ENCODE results near the gene LHX4.
"Not testable (repeated sequence)": the region's sequence is repeated elsewhere in the genome, so short reads cannot be mapped to it uniquely, and the experiment has no call there.

The LHX4 gene

GRCh38 chr1:180196436-180197003 lies 33.5 kb upstream of the LHX4 start:
- no peak for DNase-seq (ENCODE audit: low read depth)
- H3K4me3 ChIP-seq (ENCODE audit: low read depth, low read length), result no peak overlapping the region
- TF ChIP-seq, protein P1, sequence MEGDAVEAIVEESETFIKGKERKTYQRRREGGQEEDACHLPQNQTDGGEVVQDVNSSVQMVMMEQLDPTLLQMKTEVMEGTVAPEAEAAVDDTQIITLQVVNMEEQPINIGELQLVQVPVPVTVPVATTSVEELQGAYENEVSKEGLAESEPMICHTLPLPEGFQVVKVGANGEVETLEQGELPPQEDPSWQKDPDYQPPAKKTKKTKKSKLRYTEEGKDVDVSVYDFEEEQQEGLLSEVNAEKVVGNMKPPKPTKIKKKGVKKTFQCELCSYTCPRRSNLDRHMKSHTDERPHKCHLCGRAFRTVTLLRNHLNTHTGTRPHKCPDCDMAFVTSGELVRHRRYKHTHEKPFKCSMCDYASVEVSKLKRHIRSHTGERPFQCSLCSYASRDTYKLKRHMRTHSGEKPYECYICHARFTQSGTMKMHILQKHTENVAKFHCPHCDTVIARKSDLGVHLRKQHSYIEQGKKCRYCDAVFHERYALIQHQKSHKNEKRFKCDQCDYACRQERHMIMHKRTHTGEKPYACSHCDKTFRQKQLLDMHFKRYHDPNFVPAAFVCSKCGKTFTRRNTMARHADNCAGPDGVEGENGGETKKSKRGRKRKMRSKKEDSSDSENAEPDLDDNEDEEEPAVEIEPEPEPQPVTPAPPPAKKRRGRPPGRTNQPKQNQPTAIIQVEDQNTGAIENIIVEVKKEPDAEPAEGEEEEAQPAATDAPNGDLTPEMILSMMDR (IDR thresholded peaks at IDR 0.05; ENCODE audit: low read depth, low read length, missing control alignments), result no peak

- TF ChIP-seq, protein P1 (IDR thresholded peaks at IDR 0.05; ENCODE audit: low read depth, low read length, missing control alignments), result no peak
- no peak overlapping the region for H3K4me3 ChIP-seq (ENCODE audit: low read depth, low read length)
- no peak for DNase-seq (ENCODE audit: low read depth)
These were observed 32.8 kb upstream of the LHX4 start for GRCh38 chr1:180197231-180197630.

GRCh38 chr1:180198196-180198595 lies 31.9 kb upstream of the LHX4 start:
- H3K4me3 ChIP-seq (ENCODE audit: low read depth, low read length), result no peak overlapping the region
- no peak for DNase-seq (ENCODE audit: low read depth)
- TF ChIP-seq, protein P1 (IDR thresholded peaks at IDR 0.05; ENCODE audit: low read depth, low read length, missing control alignments), result no peak

DNA sequence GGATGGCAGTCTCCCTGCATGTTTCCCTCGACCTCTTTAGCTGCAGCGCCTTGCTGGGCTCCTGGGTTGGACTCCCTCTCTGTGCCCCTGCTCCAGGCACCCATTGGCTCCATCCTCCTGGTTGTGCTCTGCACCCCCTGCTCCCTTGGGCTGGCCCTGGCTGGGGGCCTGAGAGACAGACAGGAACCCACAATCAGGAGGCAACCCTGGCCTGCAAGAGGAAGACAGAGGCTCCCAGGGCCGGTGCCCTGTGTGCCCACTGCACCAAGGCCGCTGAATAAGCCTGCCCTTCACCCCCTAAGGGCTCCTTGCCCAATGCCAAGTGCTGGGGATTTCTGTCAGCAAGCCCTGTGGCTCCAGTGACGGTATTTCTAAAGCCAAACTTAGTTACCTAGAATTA lies 31.5 kb upstream of the LHX4 start:
- DNase-seq (ENCODE audit: low read depth), result no peak
- TF ChIP-seq, protein P1 (IDR thresholded peaks at IDR 0.05; ENCODE audit: low read depth, low read length, missing control alignments), result no peak
- no peak overlapping the region for H3K4me3 ChIP-seq (ENCODE audit: low read depth, low read length)

DNA sequence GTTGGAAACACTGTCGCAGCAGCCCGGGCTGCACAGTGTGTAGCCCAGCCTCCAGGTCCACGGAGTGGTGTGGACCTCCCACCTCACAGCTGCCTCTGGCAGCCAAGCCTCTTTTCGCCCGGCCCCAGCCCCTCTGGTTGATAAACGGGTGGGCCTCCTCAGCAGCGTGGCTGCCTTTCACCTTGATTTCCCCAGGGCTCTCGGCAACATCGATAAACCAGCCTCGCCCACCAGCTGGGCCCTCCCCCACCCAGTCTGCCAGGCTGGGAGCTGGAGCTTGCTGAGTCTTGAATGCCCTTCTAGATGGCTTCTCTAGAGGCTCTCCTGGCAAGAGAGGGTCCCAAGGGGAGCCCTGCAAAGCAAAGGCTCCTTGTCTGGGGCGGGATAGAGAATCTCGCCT lies 31.0 kb upstream of the LHX4 start:
- DNase-seq (ENCODE audit: low read depth), result no peak
- no peak overlapping the region for H3K4me3 ChIP-seq (ENCODE audit: low read depth, low read length)
- TF ChIP-seq, protein P1 (IDR thresholded peaks at IDR 0.05; ENCODE audit: low read depth, low read length, missing control alignments), result no peak

GRCh38 chr1:180201451-180202200 lies 28.4 kb upstream of the LHX4 start:
- no peak overlapping the region for H3K4me3 ChIP-seq (ENCODE audit: low read depth, low read length)
- TF ChIP-seq, protein P1 (IDR thresholded peaks at IDR 0.05; ENCODE audit: low read depth, low read length, missing control alignments), result no peak
- no peak for DNase-seq (ENCODE audit: low read depth)

GRCh38 chr1:180202588-180202987 lies 27.5 kb upstream of the LHX4 start:
- H3K4me3 ChIP-seq (ENCODE audit: low read depth, low read length); DNase-seq (ENCODE audit: low read depth): not testable (repeated sequence)

Measured in GM12864 (cell line).